ENCODE data around the gene SLPI.

Gene SLPI

GRCh38 chr20:45269056-45269455 lies 14.7 kb upstream of the SLPI start:
- Histone ChIP-seq H3K4me3 (ENCODE audit: low read depth in 1 of 2, low read length in 1 of 2) (no peak overlapping the region), H3K4me1 (ENCODE audit: control insufficient read depth in 1 of 2, insufficient read depth in 1 of 2, low read depth in 1 of 2, low read length in 1 of 2) (no peaks in the 10 kb centered on the region), H3K9me3 (no peaks in the 10 kb centered on the region), H3K36me3 (no peaks in the 10 kb centered on the region), H3K27ac (no peak overlapping the region), H3K27me3 (no peaks in the 10 kb centered on the region)
- no peak for TF ChIP-seq CTCF (IDR thresholded peaks at IDR 0.05)

GRCh38 chr20:45268531-45268930 lies 14.2 kb upstream of the SLPI start:
- no peak overlapping the region for H3K27ac ChIP-seq
- H3K4me3 ChIP-seq (ENCODE audit: low read depth in 1 of 2, low read length in 1 of 2): no peak overlapping the region
- no peaks in the 10 kb centered on the region for H3K27me3 ChIP-seq
- no peak for TF ChIP-seq CTCF (IDR thresholded peaks at IDR 0.05)
- H3K4me1 ChIP-seq (ENCODE audit: control insufficient read depth in 1 of 2, insufficient read depth in 1 of 2, low read depth in 1 of 2, low read length in 1 of 2): no peaks in the 10 kb centered on the region
- no peaks in the 10 kb centered on the region for H3K9me3 ChIP-seq
- no peaks in the 10 kb centered on the region for H3K36me3 ChIP-seq

GRCh38 chr20:45266977-45267376 lies 12.6 kb upstream of the SLPI start:
- Histone ChIP-seq H3K4me3 (ENCODE audit: low read depth in 1 of 2, low read length in 1 of 2) (no peak overlapping the region), H3K27ac (no peak overlapping the region), H3K36me3 (no peaks in the 10 kb centered on the region), H3K4me1 (ENCODE audit: control insufficient read depth in 1 of 2, insufficient read depth in 1 of 2, low read depth in 1 of 2, low read length in 1 of 2) (no peaks in the 10 kb centered on the region), H3K9me3 (no peaks in the 10 kb centered on the region), H3K27me3 (no peaks in the 10 kb centered on the region)
- no peak for TF ChIP-seq CTCF (IDR thresholded peaks at IDR 0.05)

- Histone ChIP-seq H3K9me3 (no peaks in the 10 kb centered on the region), H3K36me3 (no peaks in the 10 kb centered on the region), H3K4me1 (ENCODE audit: control insufficient read depth in 1 of 2, insufficient read depth in 1 of 2, low read depth in 1 of 2, low read length in 1 of 2) (no peaks in the 10 kb centered on the region), H3K27me3 (no peaks in the 10 kb centered on the region), H3K4me3 (ENCODE audit: low read depth in 1 of 2, low read length in 1 of 2) (no peak overlapping the region), H3K27ac (no peak overlapping the region)
- TF ChIP-seq CTCF (IDR thresholded peaks at IDR 0.05): no peak
These were observed 9.3 kb upstream of the SLPI start for GRCh38 chr20:45263556-45264266.

GRCh38 chr20:45258664-45259063 lies 4.3 kb upstream of the SLPI start:
- no peak overlapping the region for H3K27ac ChIP-seq
- H3K9me3 ChIP-seq: no peaks in the 10 kb centered on the region
- no peaks in the 10 kb centered on the region for H3K27me3 ChIP-seq
- H3K4me3 ChIP-seq (ENCODE audit: low read depth in 1 of 2, low read length in 1 of 2): no peak overlapping the region
- TF ChIP-seq CTCF (IDR thresholded peaks at IDR 0.05): no peak
- no peaks in the 10 kb centered on the region for H3K36me3 ChIP-seq
- H3K4me1 ChIP-seq (ENCODE audit: control insufficient read depth in 1 of 2, insufficient read depth in 1 of 2, low read depth in 1 of 2, low read length in 1 of 2): peaks cover 22% of the 10 kb centered on the region in 2 experiments

Data from neutrophil (primary cell).